ENCODE measurements around the gene FCHO1.
A peak's percentile ranks its signal among the peaks of the same experiment; 100 is the strongest.

FCHO1 gene

GRCh38 chr19:17747205-17748098, 3.8 kb upstream of the FCHO1 start:
- CTCF ChIA-PET = no interaction called here
- POLR2A ChIA-PET (ENCODE audit: low non-redundant PET) = no interaction called here
- peak; percentile 98 for DNase-seq (ENCODE audit: low spot score)
- no peak for TF ChIP-seq CTCF (conservative IDR thresholded peaks at IDR 0.05; ENCODE audit: low read depth)
- H3K27ac ChIP-seq = no peak overlapping the region

GRCh38 chr19:17748884-17749638, 2.2 kb upstream of the FCHO1 start:
- ChIA-PET CTCF (no interaction called here), POLR2A (ENCODE audit: low non-redundant PET) (no interaction called here)
- no peak for DNase-seq (ENCODE audit: low spot score)
- no peak overlapping the region; the same call in 1 of the 2 replicates for H3K27ac ChIP-seq
- TF ChIP-seq CTCF (conservative IDR thresholded peaks at IDR 0.05; ENCODE audit: low read depth) = no peak

- POLR2A ChIA-PET (ENCODE audit: low non-redundant PET) = no interaction called here
- CTCF ChIA-PET = no interaction called here
- no peak for DNase-seq (ENCODE audit: low spot score)
- peak overlapping the region; percentile 41 for H3K27ac ChIP-seq
- TF ChIP-seq CTCF (conservative IDR thresholded peaks at IDR 0.05; ENCODE audit: low read depth) = no peak
These were observed 1.4 kb upstream of the FCHO1 start for GRCh38 chr19:17749912-17750317.

GRCh38 chr19:17751912-17752273, 616 bp downstream of the FCHO1 start:
- TF ChIP-seq CTCF (conservative IDR thresholded peaks at IDR 0.05; ENCODE audit: low read depth) = no peak
- CTCF ChIA-PET = interaction anchor here (0.5 kb wide), 1 partner anchor 469 kb away, joined by 3 read pairs; no protein-coding TSS in a partner anchor
- DNase-seq (ENCODE audit: low spot score) = no peak
- POLR2A ChIA-PET (ENCODE audit: low non-redundant PET) = no interaction called here
- H3K27ac ChIP-seq = no peak overlapping the region

GRCh38 chr19:17752865-17753639, 1.8 kb downstream of the FCHO1 start:
- POLR2A ChIA-PET (ENCODE audit: low non-redundant PET) = no interaction called here
- CTCF ChIA-PET = interaction anchor here (0.6 kb wide), 2 partner anchors 10 to 405 kb away, joined by 4 read pairs; no protein-coding TSS in a partner anchor
- DNase-seq (ENCODE audit: low spot score) = no peak
- no peak for TF ChIP-seq CTCF (conservative IDR thresholded peaks at IDR 0.05; ENCODE audit: low read depth)
- H3K27ac ChIP-seq = no peak overlapping the region

- H3K27ac ChIP-seq = no peak overlapping the region
- ChIA-PET CTCF (interaction anchor here (0.8 to 2.7 kb wide), 2 partner anchors 12 to 1105 kb away, joined by 3 to 10 read pairs; no protein-coding TSS in a partner anchor), POLR2A (ENCODE audit: low non-redundant PET) (no interaction called here)
- no peak for DNase-seq (ENCODE audit: low spot score)
- TF ChIP-seq CTCF (conservative IDR thresholded peaks at IDR 0.05; ENCODE audit: low read depth) = no peak
These were observed 2.7 kb downstream of the FCHO1 start for GRCh38 chr19:17753976-17754375.
